Colonic mucosa (tissue), 4 donors: ENCODE measurements around the gene TRIM29. TPM values are rescaled to one million over a fixed set of nuclear protein-coding genes. Genes with fewer than 3 reads are reported as not detected.

Source experiments
- DNase-seq: peaks from one replicate; pipeline ENCODE4 v3.0.0-alpha.2; 2020
- H3K27ac ChIP-seq: fragments of 200-600 bp; one replicate; pipeline ENCODE4 v1.8.0; 2021
- H3K27me3 ChIP-seq: fragments of 200-600 bp; one replicate; pipeline ENCODE4 v1.8.0; 2021
- H3K36me3 ChIP-seq: fragments of 200-600 bp; one replicate; pipeline ENCODE4 v1.8.0; 2021
- H3K4me1 ChIP-seq: fragments of 200-600 bp; one replicate; pipeline ENCODE4 v1.8.0; 2021; ENCODE audit warnings: mild to moderate bottlenecking
- H3K4me3 ChIP-seq: fragments of 200-600 bp; one replicate; pipeline ENCODE4 v1.8.0; 2021
- H3K9ac ChIP-seq, 2 donors: one replicate each; pipeline ENCODE4 v1.7.0; 2013; ENCODE audit warnings: control low read depth in 2 of 2, low read depth in 2 of 2, low read length in 2 of 2
- H3K9me3 ChIP-seq: fragments of 200-600 bp; one replicate; pipeline ENCODE4 v1.8.0; 2021
- CTCF ChIP-seq: fragments of 200-600 bp; IDR thresholded peaks from one replicate; pipeline ENCODE4 v1.8.0; 2022; ENCODE audit warnings: antibody characterized with exemption, mild to moderate bottlenecking
- intact Hi-C: fragments of 100-400 bp; cut with DNase I; formaldehyde crosslinking; loops from one replicate; pipeline ENCODE4 v1.14.1; 2022
- total RNA-seq, 2 donors: library from RNA; stranded (reverse); fragmentation: NEBNext Ultra II Directional in 1 of 2; extraction: Animal tissue kit (Norgen Biotek cat#: 25700) in 1 of 2; gene quantifications; one replicate each; pipeline ENCODE4 v1.2.1, GENCODE V29; 2021
- donor health status: healthy.
- donor health status: DM: no; HTN: no; CAD: no.
- donor health status: DM: no; HTN: no; CAD: no.

TRIM29 gene
- total RNA-seq, 2 donors from 2014 or later, result 3.4 to 4.0 TPM

- Histone ChIP-seq H3K27ac (no peak overlapping the region), H3K27me3 (no peaks in the 10 kb centered on the region), H3K36me3 (no peaks in the 10 kb centered on the region), H3K9me3 (no peaks in the 10 kb centered on the region), H3K4me1 (no peaks in the 10 kb centered on the region), H3K4me3 (no peak overlapping the region), H3K9ac (no peak overlapping the region)
- intact Hi-C loops, result no loop called here
- DNase-seq, result no peak
- TF ChIP-seq CTCF, result no peak
Observed at GRCh38 chr11:120089036-120090001, 48.6 kb downstream of the TRIM29 start.

GRCh38 chr11:120088056-120088455, 49.9 kb downstream of the TRIM29 start:
- Histone ChIP-seq H3K4me3 (no peak overlapping the region), H3K36me3 (no peaks in the 10 kb centered on the region), H3K27me3 (no peaks in the 10 kb centered on the region), H3K9me3 (no peaks in the 10 kb centered on the region), H3K9ac (no peak overlapping the region), H3K4me1 (no peaks in the 10 kb centered on the region), H3K27ac (no peak overlapping the region)
- intact Hi-C loops, result no loop called here
- no peak for TF ChIP-seq CTCF
- DNase-seq, result no peak

- no peak for TF ChIP-seq CTCF
- H3K4me3 ChIP-seq, result no peak overlapping the region
- no peak for DNase-seq
- no peaks in the 10 kb centered on the region for H3K27me3 ChIP-seq
- no peak overlapping the region for H3K27ac ChIP-seq
- no peaks in the 10 kb centered on the region for H3K4me1 ChIP-seq
- H3K9me3 ChIP-seq, result no peaks in the 10 kb centered on the region
- intact Hi-C loops, result no loop called here
- no peaks in the 10 kb centered on the region for H3K36me3 ChIP-seq
- no peak overlapping the region for H3K9ac ChIP-seq
Observed at GRCh38 chr11:120086651-120087050, 51.3 kb downstream of the TRIM29 start.

GRCh38 chr11:120079750-120080610, 57.9 kb downstream of the TRIM29 start:
- Histone ChIP-seq H3K4me1 (no peaks in the 10 kb centered on the region), H3K36me3 (no peaks in the 10 kb centered on the region), H3K9ac (no peak overlapping the region), H3K27me3 (no peaks in the 10 kb centered on the region), H3K27ac (no peak overlapping the region), H3K4me3 (no peak overlapping the region), H3K9me3 (no peaks in the 10 kb centered on the region)
- no peak for DNase-seq
- intact Hi-C loops, result no loop called here
- TF ChIP-seq CTCF, result peak; percentile 74

DNA sequence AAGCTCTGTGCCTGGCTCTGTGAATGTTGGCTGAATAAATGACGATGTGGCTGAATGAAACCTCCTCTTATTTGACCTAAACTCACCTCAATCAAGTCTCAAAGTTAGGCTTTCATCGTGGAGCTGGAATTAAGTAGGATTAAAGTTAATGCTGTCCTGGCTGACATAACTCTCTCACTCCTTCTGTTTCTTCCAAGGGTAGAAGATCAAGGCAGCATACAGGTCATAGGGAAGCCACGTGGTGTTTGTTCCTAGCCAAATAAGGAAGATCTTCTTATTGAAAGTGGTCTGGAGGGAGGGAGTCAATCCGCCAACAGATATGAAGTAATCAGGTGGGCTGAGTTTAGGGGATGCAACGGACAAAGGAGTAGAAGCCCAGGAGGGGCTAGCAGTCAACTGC, 59.5 kb downstream of the TRIM29 start:
- Histone ChIP-seq H3K9ac (no peak overlapping the region), H3K27ac (no peak overlapping the region), H3K4me3 (no peak overlapping the region)

More for the DNA sequence above, 59.5 kb downstream of the TRIM29 start:
- Histone ChIP-seq H3K27me3 (no peaks in the 10 kb centered on the region), H3K9me3 (no peaks in the 10 kb centered on the region), H3K4me1 (no peaks in the 10 kb centered on the region), H3K36me3 (no peaks in the 10 kb centered on the region)
- no peak for TF ChIP-seq CTCF
- no peak for DNase-seq
- intact Hi-C loops, result no loop called here
